ENCODE measurements around the gene LHB. TPM values are rescaled to one million over a fixed set of nuclear protein-coding genes. Genes with fewer than 3 reads are reported as not detected.

The LHB gene
- total RNA-seq, 1 donor from 2014 or later: not detected

DNA sequence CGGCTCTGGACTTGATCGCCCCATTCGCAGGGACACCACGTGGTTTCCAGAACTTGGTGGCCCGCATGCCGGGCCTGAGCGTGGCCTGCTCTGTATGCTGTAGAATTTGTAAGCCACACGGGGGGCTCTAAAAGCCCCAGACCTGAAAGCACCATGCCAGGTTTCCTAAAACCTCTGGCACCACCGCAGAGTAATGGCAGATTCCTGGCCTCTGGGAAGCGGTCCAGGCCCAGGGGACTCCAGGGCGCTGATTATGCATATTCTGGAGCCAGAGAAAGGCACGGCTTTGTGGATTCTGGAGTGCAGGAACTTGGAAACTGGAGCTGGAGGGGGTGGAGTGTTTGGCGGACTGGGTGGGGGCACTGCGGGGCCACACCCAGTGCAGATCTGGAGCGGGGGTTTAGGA lies 48.1 kb downstream of the LHB start:
- no peak for DNase-seq
- peaks cover 49% of the 10 kb centered on the region for H3K36me3 Mint-ChIP-seq (ENCODE audit: low read depth)
- intact Hi-C loops (cut with micrococcal nuclease): no loop called here
- H3K4me1 Mint-ChIP-seq: peaks cover 41% of the 10 kb centered on the region
- no peak overlapping the region for H3K27ac Mint-ChIP-seq
- no peaks in the 10 kb centered on the region for H3K9me3 Mint-ChIP-seq
- no peaks in the 10 kb centered on the region for H3K27me3 Mint-ChIP-seq
- H3K4me3 Mint-ChIP-seq: no peak overlapping the region

GRCh38 chr19:48968179-48968661 lies 48.7 kb downstream of the LHB start:
- intact Hi-C loops (cut with micrococcal nuclease): no loop called here
- H3K36me3 Mint-ChIP-seq (ENCODE audit: low read depth): peaks cover 50% of the 10 kb centered on the region
- peaks cover 47% of the 10 kb centered on the region for H3K4me1 Mint-ChIP-seq

DNA sequence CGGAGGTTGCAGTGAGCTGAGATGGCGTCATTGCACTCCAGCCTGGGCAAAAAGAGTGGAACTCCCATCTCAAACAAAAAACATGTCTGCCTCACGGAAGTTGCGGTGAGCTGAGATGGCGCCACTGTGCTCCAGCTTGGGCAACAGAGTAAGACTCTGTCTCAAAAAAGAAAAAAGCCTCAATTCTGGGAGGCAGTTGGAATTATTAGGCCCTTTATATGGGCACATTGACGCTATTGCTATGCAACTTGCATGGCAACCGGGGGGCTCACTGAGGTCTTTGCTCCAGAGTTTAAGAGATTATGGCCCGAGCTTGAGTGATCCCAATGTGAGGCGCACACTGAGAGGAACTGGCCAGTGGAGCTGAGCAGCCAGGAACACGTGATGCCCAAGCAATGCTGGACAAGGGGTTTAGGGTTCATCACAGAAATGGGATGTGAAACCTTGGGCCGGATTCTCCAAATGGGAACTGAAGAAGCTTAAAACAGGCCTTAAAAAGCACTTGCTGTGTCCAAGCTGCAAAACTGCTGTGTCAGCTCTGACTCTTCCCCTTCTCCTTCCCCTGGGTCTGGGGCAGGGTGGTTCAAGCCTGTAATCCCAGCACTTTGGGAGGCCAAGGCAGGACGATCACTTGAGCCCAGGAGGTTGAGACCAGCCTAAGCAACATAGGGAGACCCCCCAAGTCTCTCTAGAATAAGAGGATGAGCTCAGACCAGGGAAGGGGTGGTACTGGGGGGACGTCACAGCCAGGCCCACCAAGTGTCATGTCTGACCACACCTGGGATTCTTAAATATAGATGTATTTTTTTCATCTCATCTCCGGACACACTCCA lies 49.3 kb downstream of the LHB start:
- Mint-ChIP-seq H3K27ac (peak overlapping the region; percentile 54), H3K36me3 (ENCODE audit: low read depth) (peaks cover 48% of the 10 kb centered on the region), H3K4me3 (peak overlapping the region; percentile 100), H3K4me1 (peaks cover 50% of the 10 kb centered on the region), H3K27me3 (no peaks in the 10 kb centered on the region), H3K9me3 (no peaks in the 10 kb centered on the region)
- intact Hi-C loops (cut with micrococcal nuclease): no loop called here
- peak; percentile 65 for DNase-seq

More at GRCh38 chr19:48968179-48968661, 48.7 kb downstream of the LHB start:
- H3K27me3 Mint-ChIP-seq: no peaks in the 10 kb centered on the region
- no peak for DNase-seq
- peak overlapping the region; percentile 54 for H3K27ac Mint-ChIP-seq
- H3K4me3 Mint-ChIP-seq: peak overlapping the region; percentile 28
- no peaks in the 10 kb centered on the region for H3K9me3 Mint-ChIP-seq

GRCh38 chr19:48966541-48967345 lies 50.1 kb downstream of the LHB start:
- DNase-seq: no peak
- Mint-ChIP-seq H3K27me3 (no peaks in the 10 kb centered on the region), H3K4me1 (peaks cover 58% of the 10 kb centered on the region), H3K36me3 (ENCODE audit: low read depth) (peaks cover 53% of the 10 kb centered on the region), H3K9me3 (no peaks in the 10 kb centered on the region), H3K27ac (peak overlapping the region; percentile 99), H3K4me3 (peak overlapping the region; percentile 100)
- intact Hi-C loops (cut with micrococcal nuclease): no loop called here

Other genes with a start within 250 kb of the LHB start
- 90.3 and 95.7 TPM in 2 replicates for gene BCAT2, start 206.1 kb downstream of the LHB start, total RNA-seq
- gene HSD17B14, start 180.6 kb downstream of the LHB start, total RNA-seq: 0.44 and 0.47 TPM in 2 replicates
- gene PLEKHA4, start 148.5 kb downstream of the LHB start, total RNA-seq: 1.8 and 1.9 TPM in 2 replicates
- gene PPP1R15A, start 144.7 kb downstream of the LHB start, total RNA-seq: 40.5 and 42.1 TPM in 2 replicates
- not detected in 2 replicates for gene TULP2, start 118.3 kb downstream of the LHB start, total RNA-seq
- 116 and 117 TPM in 2 replicates for gene NUCB1, start 116.8 kb downstream of the LHB start, total RNA-seq
- gene DHDH, start 83.4 kb downstream of the LHB start, total RNA-seq: 0.35 TPM in 1 of 2 replicates, not detected in the other
- 257 and 298 TPM in 2 replicates for gene BAX, start 62.2 kb downstream of the LHB start, total RNA-seq
- gene FTL, start 51.8 kb downstream of the LHB start, total RNA-seq: 696 and 697 TPM in 2 replicates
- 73.8 and 77.8 TPM in 2 replicates for gene GYS1, start 23.8 kb downstream of the LHB start, total RNA-seq
- 190 and 195 TPM in 2 replicates for gene RUVBL2, start 23.2 kb downstream of the LHB start, total RNA-seq
- gene CGB3, start 7.2 kb upstream of the LHB start, total RNA-seq: not detected in 2 replicates
- not detected in 2 replicates for gene CGB2, start 14.8 kb upstream of the LHB start, total RNA-seq
- not detected in 2 replicates for gene CGB1, start 19.8 kb upstream of the LHB start, total RNA-seq
- gene CGB5, start 26.8 kb upstream of the LHB start, total RNA-seq: not detected in 2 replicates
- not detected in 2 replicates for gene CGB8, start 32.0 kb upstream of the LHB start, total RNA-seq
- not detected in 2 replicates for gene CGB7, start 40.7 kb upstream of the LHB start, total RNA-seq
- gene NTF4, start 47.7 kb upstream of the LHB start, total RNA-seq: not detected in 2 replicates
- gene KCNA7, start 55.6 kb upstream of the LHB start, total RNA-seq: not detected in 2 replicates
- 270 and 281 TPM in 2 replicates for gene SNRNP70, start 68.4 kb upstream of the LHB start, total RNA-seq
- 5.4 and 6.0 TPM in 2 replicates for gene LIN7B, start 97.3 kb upstream of the LHB start, total RNA-seq
- 2.0 and 2.5 TPM in 2 replicates for gene C19orf73, start 102.1 kb upstream of the LHB start, total RNA-seq
- gene PPFIA3, start 102.5 kb upstream of the LHB start, total RNA-seq: 4.5 and 5.0 TPM in 2 replicates
- gene HRC, start 138.3 kb upstream of the LHB start, total RNA-seq: not detected in 2 replicates
- 1.4 and 1.8 TPM in 2 replicates for gene TRPM4, start 140.7 kb upstream of the LHB start, total RNA-seq